Esophagus (tissue), 2 donors: ENCODE measurements around the gene NRCAM. TPM values are rescaled to one million over a fixed set of nuclear protein-coding genes. Genes with fewer than 3 reads are reported as not detected.

ENCODE experiments used
- H3K27ac ChIP-seq, 2 donors: one replicate each; pipeline ENCODE4 v1.5.1; 2013; ENCODE audit warnings: low read depth in 2 of 2, mild to moderate bottlenecking in 2 of 2, inconsistent platforms in 1 of 2, low read length in 1 of 2, moderate library complexity in 1 of 2
- H3K27me3 ChIP-seq, 2 donors: one replicate each; pipeline ENCODE4 v1.6.1; 2013; ENCODE audit warnings: low read length in 2 of 2, control low read depth in 1 of 2, mild to moderate bottlenecking in 1 of 2; ENCODE audit not compliant: insufficient read depth in 2 of 2, control insufficient read depth in 1 of 2
- H3K36me3 ChIP-seq, 2 donors: one replicate each; pipeline ENCODE4 v1.6.1; 2013; ENCODE audit warnings: low read length in 1 of 2; ENCODE audit not compliant: control insufficient read depth in 2 of 2, insufficient read depth in 2 of 2
- H3K4me1 ChIP-seq, 2 donors: one replicate each; pipeline ENCODE4 v1.6.1; 2013; ENCODE audit warnings: low read length in 1 of 2; ENCODE audit not compliant: control insufficient read depth in 2 of 2, insufficient read depth in 2 of 2
- H3K4me3 ChIP-seq, 2 donors: one replicate each; pipeline ENCODE4 v1.5.1; 2013; ENCODE audit warnings: low read length in 2 of 2, mild to moderate bottlenecking in 2 of 2, low read depth in 1 of 2, moderate library complexity in 1 of 2
- H3K9me3 ChIP-seq, 2 donors: one replicate each; pipeline ENCODE4 v1.6.1; 2013; ENCODE audit warnings: mild to moderate bottlenecking in 2 of 2, low read depth in 1 of 2, low read length in 1 of 2, moderate library complexity in 1 of 2; ENCODE audit not compliant: control insufficient read depth in 2 of 2, insufficient read depth in 1 of 2
- WGBS, 2 donors: extraction: QIAGEN DNeasy Blood & Tissue Kit; methylation state at CpG; one replicate each; pipeline ENCODE4 v1.1.7; 2013; 5-methylcytosine and 5-hydroxymethylcytosine counted together
- polyA plus RNA-seq, 2 donors: library from polyadenylated mRNA; stranded (reverse); fragments of 200-250 nt; gene quantifications; one replicate each; pipeline ENCODE4 v1.2.3, GENCODE V29; 2013
- donor health status: healthy with polysubstance abuse.
- donor health status: Bipolar disorder and iron deficiency.

Gene NRCAM
- polyA plus RNA-seq, 2 donors = 0.35 to 0.96 TPM

DNA sequence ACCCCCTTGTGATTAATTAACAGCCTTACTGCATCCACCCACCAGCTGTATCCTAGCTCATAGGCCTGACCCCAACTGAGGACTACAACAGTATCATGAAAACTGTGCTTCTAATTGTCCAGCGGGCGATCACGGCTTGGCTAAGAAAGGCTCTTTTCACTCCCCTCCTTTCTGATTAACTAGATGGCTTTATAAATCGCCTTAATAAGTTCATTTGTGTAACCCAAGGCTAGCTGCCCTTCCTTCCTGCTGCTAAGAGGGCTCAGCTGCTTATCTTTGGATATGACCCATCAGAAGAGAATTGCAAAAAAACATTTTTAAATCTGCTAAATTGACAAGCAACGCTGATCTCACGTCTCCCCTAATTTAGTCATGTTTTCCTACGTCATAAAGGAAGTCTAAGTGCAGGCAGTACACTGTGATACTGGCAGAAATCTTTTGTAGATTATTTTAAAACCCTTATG lies 163.1 kb downstream of the NRCAM start:
- Histone ChIP-seq H3K36me3 (no peaks in the 10 kb centered on the region), H3K9me3 (no peaks in the 10 kb centered on the region), H3K4me1 (peaks cover 0 to 2% of the 10 kb centered on the region in 2 donors), H3K4me3 (no peak overlapping the region), H3K27me3 (no peaks in the 10 kb centered on the region), H3K27ac (no peak overlapping the region)
- 79 to 81% methylated on average over 7 of the region's 7 CpGs for WGBS, 2 donors

DNA sequence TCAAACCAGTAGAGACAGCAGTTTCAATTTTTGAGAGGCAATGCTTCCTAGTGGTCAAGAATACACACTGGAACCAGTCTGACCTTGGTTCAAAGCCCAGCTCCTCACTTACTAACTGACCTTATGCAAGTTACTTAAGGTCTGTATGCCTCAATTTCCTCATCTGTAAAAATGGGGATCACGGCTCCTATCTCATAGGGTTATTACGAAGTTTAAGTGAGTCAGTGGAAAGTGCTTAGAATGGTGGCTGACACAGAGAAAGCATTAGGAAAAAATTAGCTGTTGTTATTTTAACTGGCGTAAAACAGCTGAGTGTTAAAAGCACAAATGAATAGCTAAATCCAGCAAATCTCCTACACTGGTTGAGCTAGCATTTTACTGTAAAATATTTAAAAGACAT lies 163.7 kb downstream of the NRCAM start:
- H3K36me3 ChIP-seq = no peaks in the 10 kb centered on the region
- H3K4me1 ChIP-seq = peaks cover 0 to 2% of the 10 kb centered on the region in 2 donors
- no peaks in the 10 kb centered on the region for H3K9me3 ChIP-seq
- H3K27ac ChIP-seq = no peak overlapping the region
- H3K27me3 ChIP-seq = no peaks in the 10 kb centered on the region
- no peak overlapping the region for H3K4me3 ChIP-seq
- 67 to 70% methylated on average over 3 of the region's 3 CpGs for WGBS, 2 donors

DNA sequence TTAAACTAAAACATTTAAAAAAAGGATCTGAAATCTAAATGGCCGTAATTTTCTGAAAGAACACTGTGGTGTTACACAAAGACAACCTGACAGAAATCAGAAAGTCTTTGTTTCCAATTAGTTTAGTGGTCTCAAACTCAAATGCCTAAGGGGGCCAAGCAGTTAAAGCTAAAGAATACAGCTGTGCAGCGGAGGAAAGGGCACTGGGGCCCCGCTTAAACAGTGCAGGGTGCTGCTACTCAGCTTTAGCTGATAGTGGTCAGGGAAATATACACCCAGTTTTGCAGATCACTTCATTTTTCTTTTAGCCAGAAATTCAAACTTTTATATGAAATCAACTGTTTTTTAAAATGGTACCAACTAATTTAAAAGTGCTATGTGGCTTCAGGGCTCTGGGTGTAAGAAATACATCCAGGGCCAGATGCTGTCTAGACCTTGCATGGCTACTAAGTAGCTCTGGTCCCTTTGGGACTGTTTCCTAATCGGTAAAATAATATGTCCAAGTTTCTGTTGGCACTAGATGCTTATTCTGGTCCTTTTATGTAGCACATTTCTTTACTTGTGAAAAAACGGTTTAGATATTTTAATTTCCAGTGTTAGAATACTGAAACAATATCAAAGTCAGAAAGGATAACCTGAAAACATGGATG lies 164.3 kb downstream of the NRCAM start:
- Histone ChIP-seq H3K4me3 (no peak overlapping the region), H3K4me1 (peaks cover 0 to 2% of the 10 kb centered on the region in 2 donors), H3K36me3 (no peaks in the 10 kb centered on the region), H3K27me3 (no peaks in the 10 kb centered on the region), H3K27ac (no peak overlapping the region), H3K9me3 (no peaks in the 10 kb centered on the region)
- 82 to 83% methylated on average over 5 of the region's 5 CpGs for WGBS, 2 donors

DNA sequence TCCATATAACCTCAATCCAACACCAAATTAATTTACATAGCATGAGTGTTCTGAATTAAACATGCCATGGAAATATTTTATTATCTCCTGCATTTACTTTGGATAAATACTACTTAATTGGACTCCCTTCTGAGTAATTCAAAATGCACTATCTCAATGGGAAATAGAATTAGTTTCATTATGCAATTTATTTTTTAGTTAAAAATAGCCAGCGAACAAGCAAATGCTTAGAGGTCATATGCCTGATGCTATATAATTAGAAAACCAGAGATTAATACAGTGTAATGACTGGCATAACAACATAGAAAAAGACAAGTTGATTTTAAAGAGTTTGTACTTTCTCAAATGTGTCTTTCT lies 165.1 kb downstream of the NRCAM start:
- Histone ChIP-seq H3K27ac (no peak overlapping the region), H3K4me3 (no peak overlapping the region), H3K9me3 (no peaks in the 10 kb centered on the region), H3K27me3 (no peaks in the 10 kb centered on the region), H3K4me1 (peaks cover 0 to 2% of the 10 kb centered on the region in 2 donors), H3K36me3 (no peaks in the 10 kb centered on the region)
- WGBS, 2 donors = 78 to 91% methylated on average over 1 of the region's 1 CpG

DNA sequence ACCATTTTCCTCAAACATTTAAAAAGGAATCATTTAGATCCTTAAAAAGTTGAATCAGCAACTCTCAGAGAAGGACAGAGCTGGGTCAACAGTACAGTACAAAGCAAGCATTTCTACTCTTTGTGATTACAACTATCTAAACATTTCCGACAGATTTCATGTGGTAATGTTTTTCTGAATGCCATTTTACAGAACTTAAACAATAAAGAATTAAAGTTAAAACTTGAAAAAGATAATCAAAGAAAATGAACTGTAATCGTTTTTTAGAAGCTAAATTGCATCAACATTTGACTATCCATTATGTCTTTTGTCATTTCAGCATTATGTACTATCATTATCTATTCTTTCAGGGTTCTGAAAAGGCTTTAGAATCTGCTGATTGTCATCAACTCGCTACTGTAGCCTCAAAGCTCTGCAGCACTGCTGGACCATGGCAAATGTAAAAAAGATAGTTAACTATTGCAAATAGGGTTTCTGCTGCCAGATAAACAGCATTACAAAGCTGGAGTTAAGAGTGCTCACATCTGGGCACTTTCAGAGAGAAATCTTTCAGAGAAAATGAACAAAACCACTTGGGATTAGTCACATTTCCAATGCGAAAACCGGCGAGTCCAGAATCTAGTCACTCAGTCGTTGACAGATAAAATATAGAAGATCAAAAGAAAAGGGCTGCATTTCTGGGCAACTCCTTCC lies 165.6 kb downstream of the NRCAM start:
- Histone ChIP-seq H3K36me3 (no peaks in the 10 kb centered on the region), H3K4me1 (peaks cover 0 to 2% of the 10 kb centered on the region in 2 donors), H3K9me3 (no peaks in the 10 kb centered on the region), H3K4me3 (no peak overlapping the region), H3K27me3 (no peaks in the 10 kb centered on the region), H3K27ac (peak overlapping the region in 1 of 2 donors; percentile 76)
- WGBS, 2 donors = 38% methylated on average over 7 of the region's 7 CpGs

DNA sequence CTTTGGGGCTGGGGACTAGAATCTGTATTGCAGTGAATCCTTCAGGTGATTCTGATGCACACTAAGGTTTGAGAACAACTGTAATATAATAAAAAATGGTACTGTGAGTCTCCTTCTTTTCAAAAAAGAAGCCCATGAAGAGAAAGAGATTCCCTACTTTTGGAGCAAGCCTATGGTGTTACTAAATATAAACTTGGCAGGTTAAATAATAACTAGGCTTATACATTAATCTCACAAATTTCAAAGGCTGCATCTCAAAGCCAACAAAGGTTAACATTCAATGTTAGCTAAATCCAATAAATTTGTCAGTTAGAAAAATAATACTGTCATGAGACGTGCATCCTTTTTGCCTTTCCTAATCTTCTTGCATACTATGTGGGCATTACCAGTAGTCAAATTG lies 166.4 kb downstream of the NRCAM start:
- 29 to 30% methylated on average over 1 of the region's 1 CpG for WGBS, 2 donors
- Histone ChIP-seq H3K4me1 (peaks cover 0 to 2% of the 10 kb centered on the region in 2 donors), H3K36me3 (no peaks in the 10 kb centered on the region), H3K27ac (peak overlapping the region in 1 of 2 donors; percentile 44), H3K4me3 (no peak overlapping the region), H3K9me3 (no peaks in the 10 kb centered on the region), H3K27me3 (no peaks in the 10 kb centered on the region)

DNA sequence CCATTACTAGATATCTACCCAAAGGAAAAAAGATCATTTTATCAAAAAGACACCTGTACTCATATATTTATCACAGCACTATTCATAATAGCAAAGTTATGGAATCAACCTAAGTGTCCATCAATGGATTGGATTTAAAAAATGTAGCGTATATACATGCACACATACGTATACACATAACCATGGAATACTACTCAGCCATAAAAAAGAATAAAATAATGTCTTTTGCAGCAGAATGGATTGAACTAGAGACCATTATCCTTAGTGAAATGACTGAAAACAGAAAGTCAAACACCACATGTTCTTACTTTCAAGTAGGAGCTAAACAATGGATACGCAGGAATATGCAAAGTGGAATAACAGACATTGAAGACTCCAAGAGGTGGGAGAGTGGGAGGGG lies 168.4 kb downstream of the NRCAM start:
- Histone ChIP-seq H3K4me1 (no peaks in the 10 kb centered on the region), H3K36me3 (no peaks in the 10 kb centered on the region), H3K4me3 (no peak overlapping the region), H3K27me3 (no peaks in the 10 kb centered on the region), H3K27ac (no peak overlapping the region), H3K9me3 (no peaks in the 10 kb centered on the region)
- WGBS, 2 donors = 96 to 97% methylated on average over 3 of the region's 3 CpGs

DNA sequence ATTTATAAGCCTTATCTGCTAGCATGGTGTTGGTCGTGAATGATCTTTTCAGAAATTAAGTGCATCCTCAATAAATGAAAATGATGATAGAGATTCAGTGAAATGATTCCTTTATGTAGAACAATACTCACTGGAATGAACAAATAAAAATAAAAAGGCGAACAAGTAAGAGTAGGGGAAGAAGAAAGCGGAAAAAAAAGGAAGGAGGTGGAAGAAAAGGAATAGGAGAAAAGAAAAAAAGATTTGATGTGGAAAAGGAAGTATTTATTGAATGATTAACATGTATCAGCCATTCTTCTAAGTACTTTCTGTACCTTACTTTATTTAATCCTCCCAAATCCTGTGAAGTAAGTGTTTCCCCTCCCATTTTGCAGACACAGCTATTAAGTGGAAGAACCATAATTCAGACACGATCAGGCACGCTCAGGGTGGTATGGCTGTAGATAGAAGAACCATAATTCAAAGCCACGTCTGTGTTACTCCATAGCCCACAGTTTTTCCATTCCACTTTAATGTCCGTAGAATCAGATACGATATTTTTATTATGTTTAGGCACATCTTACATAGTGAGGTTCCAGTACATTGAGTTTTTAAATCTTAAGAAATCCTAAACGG lies 169.8 kb downstream of the NRCAM start:
- WGBS, 2 donors = 58 to 60% methylated on average over 9 of the region's 9 CpGs
- Histone ChIP-seq H3K4me3 (no peak overlapping the region), H3K9me3 (no peaks in the 10 kb centered on the region), H3K4me1 (no peaks in the 10 kb centered on the region), H3K27me3 (no peaks in the 10 kb centered on the region), H3K36me3 (no peaks in the 10 kb centered on the region), H3K27ac (peak overlapping the region in 1 of 2 donors; percentile 67)

DNA sequence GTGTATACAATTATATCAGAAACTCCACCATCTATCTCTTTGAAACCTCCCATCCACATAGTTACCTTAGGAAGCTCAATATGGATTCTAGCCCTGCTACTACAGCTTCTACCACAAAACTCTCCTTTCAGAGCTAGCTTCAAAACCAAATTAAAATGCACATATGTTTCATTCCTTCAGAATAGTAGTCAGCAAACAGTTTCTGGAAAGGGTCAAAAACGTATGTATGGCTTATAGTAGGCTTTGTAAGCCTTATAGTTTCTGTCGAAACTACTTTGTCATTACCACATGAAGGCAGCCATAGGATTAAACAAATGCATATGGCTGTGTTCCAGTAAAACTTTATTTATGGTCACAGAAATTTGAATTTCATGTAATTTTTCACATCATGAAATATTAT lies 170.5 kb downstream of the NRCAM start:
- H3K4me1 ChIP-seq = no peaks in the 10 kb centered on the region
- H3K36me3 ChIP-seq = no peaks in the 10 kb centered on the region
- WGBS, 2 donors = 43 to 59% methylated on average over 2 of the region's 2 CpGs
- peak overlapping the region in 1 of 2 donors; percentile 67 for H3K27ac ChIP-seq
- no peaks in the 10 kb centered on the region for H3K27me3 ChIP-seq
- H3K4me3 ChIP-seq = no peak overlapping the region
- H3K9me3 ChIP-seq = no peaks in the 10 kb centered on the region
